Pancreas (tissue), 10 donors: ENCODE measurements around the gene PLEKHA1. TPM values are rescaled to one million over a fixed set of nuclear protein-coding genes. Genes with fewer than 3 reads are reported as not detected.
A peak's percentile ranks its signal among the peaks of the same experiment; 100 is the strongest.

Experiments
- ATAC-seq, 4 donors: fragments of 200-7000 bp; cut with Tn5 transposase; one replicate each; pipeline versions ENCODE4 v1.8.0 to v1.9.1; 2020; ENCODE audit warnings: mild to moderate bottlenecking in 4 of 4, moderate library complexity in 4 of 4
- DNase-seq, 6 donors: peaks; one replicate each; pipeline ENCODE4 v3.0.0-alpha.2; 2020
- FAIRE-seq: peaks from 2 replicates; lab custom pipeline; 2012; peaks lifted over from hg19 to GRCh38; lab: Jason Lieb, UNC
- H3K27ac ChIP-seq, 4 donors: fragments of 200-600 bp; sonication (generic); 1 replicate in 3 of 4; 2 replicates in 1 of 4; pipeline versions ENCODE4 v1.5.0 to v1.8.0; 2020
- H3K27me3 ChIP-seq, 4 donors: fragments of 200-600 bp; one replicate each; pipeline ENCODE4 v1.8.0; 2021
- H3K36me3 ChIP-seq, 3 donors: fragments of 200-600 bp; sonication (generic) in 1 of 3; one replicate each; pipeline versions ENCODE4 v1.5.0 to v1.8.0; 2020 to 2021
- H3K4me1 ChIP-seq, 3 donors: fragments of 200-600 bp; one replicate each; pipeline ENCODE4 v1.8.0; 2021
- H3K4me3 ChIP-seq, 4 donors: fragments of 200-600 bp; sonication (generic) in 2 of 4; one replicate each; pipeline versions ENCODE4 v1.5.0 to v1.8.0; 2020 to 2021
- H3K9me3 ChIP-seq, 4 donors: fragments of 200-600 bp; one replicate each; pipeline ENCODE4 v1.8.0; 2021
- CTCF ChIP-seq, 4 donors: fragments of 200-600 bp; sonication (generic) in 3 of 4; IDR thresholded peaks; one replicate each; pipeline versions ENCODE4 v1.5.0 to v1.8.0; 2021; ENCODE audit warnings: antibody characterized with exemption in 4 of 4
- WGBS, 2 donors: extraction: QIAGEN DNeasy Blood & Tissue Kit; methylation state at CpG; one replicate each; pipeline ENCODE4 v1.1.7; 2013; 5-methylcytosine and 5-hydroxymethylcytosine counted together
- intact Hi-C, 3 donors: fragments of 100-400 bp; cut with DNase I; formaldehyde crosslinking; loops; one replicate each; pipeline versions ENCODE4 v1.11.1 to v1.14.2; 2022
- polyA plus RNA-seq, 2 donors: library from polyadenylated mRNA; stranded (reverse); fragments of 200-250 nt; gene quantifications; one replicate each; pipeline ENCODE4 v1.2.3, GENCODE V29; 2013
- total RNA-seq, 6 donors: library from RNA; stranded (reverse); fragmentation: NEBNext Ultra II Directional in 4 of 6; extraction: Animal tissue kit (Norgen Biotek cat#: 25700) in 4 of 6; gene quantifications; one replicate each; pipeline versions ENCODE4 v1.2.1 to v1.2.4, GENCODE V29; 2021 to 2023
- donor health status: healthy with polysubstance abuse.
- donor health status: DM: no; HTN: no; CAD: no; lungs with moderate emphysema.
- donor health status: DM: no; HTN: no; CAD: no.
- donor health status: control.
- donor health status: control.
- donor health status: Bipolar disorder and iron deficiency.
- donor health status: DM: yes; HTN: yes; CAD: no.
- donor health status: DM: no; HTN: no; CAD: no.
- donor health status: DM: no; HTN: no; CAD: no.
- donor health status: DM: yes; HTN: yes; CAD: no.

Gene PLEKHA1
- total and polyA plus RNA-seq, 8 donors: 8.8 to 31.6 (median 20.4) TPM

GRCh38 chr10:122404576-122404975 lies 30.1 kb downstream of the PLEKHA1 start:
- no peak for DNase-seq
- WGBS, 2 donors: 76 to 84% methylated on average over 2 of the region's 2 CpGs
- no peak overlapping the region for H3K27ac ChIP-seq

GRCh38 chr10:122407375-122408125 lies 33.0 kb downstream of the PLEKHA1 start:
- peaks cover 0 to 3% (median 0%) of the 10 kb centered on the region in 3 donors for H3K4me1 ChIP-seq
- intact Hi-C loops: no loop called here
- H3K27me3 ChIP-seq: no peaks in the 10 kb centered on the region
- H3K4me3 ChIP-seq: no peak overlapping the region
- WGBS, 2 donors: 60 to 68% methylated on average over 8 of the region's 8 CpGs
- FAIRE-seq (no peak), DNase-seq (no peak), ATAC-seq (peak in 3 of 4 donors; percentile 37 to 61 (median 53))
- H3K36me3 ChIP-seq: no peaks in the 10 kb centered on the region
- no peak for TF ChIP-seq CTCF (IDR thresholded peaks at IDR 0.05)
- H3K9me3 ChIP-seq: no peaks in the 10 kb centered on the region
- peak overlapping the region in 2 of 4 donors; percentile 33 to 50 for H3K27ac ChIP-seq

More at GRCh38 chr10:122404576-122404975, 30.1 kb downstream of the PLEKHA1 start:
- intact Hi-C loops: no loop called here
- Histone ChIP-seq H3K9me3 (no peaks in the 10 kb centered on the region), H3K4me1 (peaks cover 0 to 3% (median 0%) of the 10 kb centered on the region in 3 donors), H3K27me3 (no peaks in the 10 kb centered on the region), H3K36me3 (no peaks in the 10 kb centered on the region), H3K4me3 (no peak overlapping the region)
- no peak for FAIRE-seq
- ATAC-seq: no peak
- no peak for TF ChIP-seq CTCF (IDR thresholded peaks at IDR 0.05)

GRCh38 chr10:122413327-122413726 lies 38.8 kb downstream of the PLEKHA1 start:
- TF ChIP-seq CTCF (IDR thresholded peaks at IDR 0.05): no peak
- intact Hi-C loops: no loop called here
- no peaks in the 10 kb centered on the region for H3K4me1 ChIP-seq
- peaks cover 0 to 14% (median 4%) of the 10 kb centered on the region in 3 donors for H3K36me3 ChIP-seq
- ATAC-seq (no peak), DNase-seq (no peak), FAIRE-seq (peak; percentile 61)
- H3K27me3 ChIP-seq: no peaks in the 10 kb centered on the region
- no peak overlapping the region for H3K27ac ChIP-seq
- no peak overlapping the region for H3K4me3 ChIP-seq
- no peaks in the 10 kb centered on the region for H3K9me3 ChIP-seq

- ATAC-seq (no peak), DNase-seq (no peak), FAIRE-seq (peak; percentile 43)
- no peak overlapping the region for H3K27ac ChIP-seq
- no peaks in the 10 kb centered on the region for H3K9me3 ChIP-seq
- no peak for TF ChIP-seq CTCF (IDR thresholded peaks at IDR 0.05)
- peaks cover 0 to 3% (median 0%) of the 10 kb centered on the region in 3 donors for H3K4me1 ChIP-seq
- WGBS, 2 donors: 95 to 96% methylated on average over 2 of the region's 2 CpGs
- H3K27me3 ChIP-seq: no peaks in the 10 kb centered on the region
- H3K4me3 ChIP-seq: no peak overlapping the region
- intact Hi-C loops: no loop called here
- peaks cover 0 to 22% (median 4%) of the 10 kb centered on the region in 3 donors for H3K36me3 ChIP-seq
Measured at GRCh38 chr10:122417667-122418066, 43.2 kb downstream of the PLEKHA1 start.

- FAIRE-seq (no peak), DNase-seq (no peak), ATAC-seq (no peak)
- Histone ChIP-seq H3K4me1 (peaks cover 0 to 3% (median 0%) of the 10 kb centered on the region in 3 donors), H3K9me3 (no peaks in the 10 kb centered on the region), H3K27me3 (no peaks in the 10 kb centered on the region), H3K4me3 (no peak overlapping the region), H3K36me3 (peaks cover 0 to 22% (median 4%) of the 10 kb centered on the region in 3 donors), H3K27ac (no peak overlapping the region)
- intact Hi-C loops: no loop called here
- no peak for TF ChIP-seq CTCF (IDR thresholded peaks at IDR 0.05)
- 79 to 82% methylated on average over 1 of the region's 1 CpG for WGBS, 2 donors
Measured at GRCh38 chr10:122419016-122419415, 44.5 kb downstream of the PLEKHA1 start.
